HG02943 (cell line): Measurements from ENCODE around the gene WDR88.
"Not testable (repeated sequence)": the region's sequence is repeated elsewhere in the genome, so short reads cannot be mapped to it uniquely, and the experiment has no call there.

ENCODE experiments used
- ATAC-seq: cut with Tn5 transposase; IDR thresholded peaks from one replicate; pipeline ENCODE4 v1.9.1; 2021; ENCODE audit warnings: mild to moderate bottlenecking, low read depth, moderate library complexity; ENCODE audit not compliant: unreplicated experiment

WDR88 gene

GRCh38 chr19:33125929-33126388 lies 6.0 kb upstream of the WDR88 start:
- no peak for ATAC-seq

GRCh38 chr19:33126712-33127111 lies 5.2 kb upstream of the WDR88 start:
- ATAC-seq: not testable (repeated sequence)

GRCh38 chr19:33129901-33130300 lies 2.0 kb upstream of the WDR88 start:
- ATAC-seq: no peak

- no peak for ATAC-seq
Measured at GRCh38 chr19:33130433-33130832, 1.5 kb upstream of the WDR88 start.

- no peak for ATAC-seq
Measured at GRCh38 chr19:33132425-33132824, 511 bp downstream of the WDR88 start.

GRCh38 chr19:33133438-33134031 lies 1.6 kb downstream of the WDR88 start:
- no peak for ATAC-seq

- ATAC-seq: no peak
Measured at GRCh38 chr19:33134571-33135041, 2.7 kb downstream of the WDR88 start.

GRCh38 chr19:33139165-33139564 lies 7.3 kb downstream of the WDR88 start:
- no peak for ATAC-seq

GRCh38 chr19:33143897-33144405 lies 12.0 kb downstream of the WDR88 start:
- no peak for ATAC-seq

- ATAC-seq: no peak
Measured at GRCh38 chr19:33146209-33146608, 14.3 kb downstream of the WDR88 start.

GRCh38 chr19:33147538-33147937 lies 15.6 kb downstream of the WDR88 start:
- no peak for ATAC-seq

- ATAC-seq: no peak
Measured at GRCh38 chr19:33150852-33151518, 19.1 kb downstream of the WDR88 start.

- ATAC-seq: no peak
Measured at GRCh38 chr19:33152176-33152575, 20.3 kb downstream of the WDR88 start.

- not testable (repeated sequence) for ATAC-seq
Measured at GRCh38 chr19:33152625-33153024, 20.7 kb downstream of the WDR88 start.

- not testable (repeated sequence) for ATAC-seq
Measured at GRCh38 chr19:33154313-33154712, 22.4 kb downstream of the WDR88 start.

- no peak for ATAC-seq
Measured at GRCh38 chr19:33156334-33156733, 24.4 kb downstream of the WDR88 start.

GRCh38 chr19:33157906-33158305 lies 26.0 kb downstream of the WDR88 start:
- no peak for ATAC-seq

GRCh38 chr19:33158365-33158764 lies 26.5 kb downstream of the WDR88 start:
- no peak for ATAC-seq

- no peak for ATAC-seq
Measured at GRCh38 chr19:33159149-33159548, 27.2 kb downstream of the WDR88 start.

GRCh38 chr19:33159893-33160292 lies 28.0 kb downstream of the WDR88 start:
- ATAC-seq: no peak

- ATAC-seq: no peak
Measured at GRCh38 chr19:33161201-33161600, 29.3 kb downstream of the WDR88 start.

GRCh38 chr19:33163481-33163880 lies 31.6 kb downstream of the WDR88 start:
- ATAC-seq: no peak
